MV-4-11 (cell line): Measurements from ENCODE around the gene GLI3.

Experiments used
- DNase-seq: peaks from one replicate; lab custom pipeline; 2025; lab: John Stamatoyannopoulos, UW

Gene GLI3

DNA sequence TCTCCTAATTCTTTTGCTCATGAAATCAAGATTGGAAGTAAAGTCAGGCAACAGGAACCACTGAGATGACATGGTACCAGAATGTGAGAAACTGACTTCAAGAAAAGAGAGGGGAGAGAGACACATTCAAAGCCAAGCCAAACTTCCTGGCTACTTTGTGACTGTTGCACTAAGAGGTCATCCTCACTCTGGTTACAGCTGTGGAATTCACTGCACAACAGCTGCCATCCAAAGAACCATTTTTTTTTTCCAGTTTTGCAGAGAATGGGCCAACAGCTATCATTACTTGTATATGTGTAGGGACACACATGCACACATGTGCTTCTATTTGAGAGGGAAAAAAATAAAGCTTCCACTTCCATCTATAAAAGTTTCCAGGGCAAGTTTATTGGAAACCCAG is 203.5 kb downstream of the GLI3 start:
- no peak for DNase-seq

DNA sequence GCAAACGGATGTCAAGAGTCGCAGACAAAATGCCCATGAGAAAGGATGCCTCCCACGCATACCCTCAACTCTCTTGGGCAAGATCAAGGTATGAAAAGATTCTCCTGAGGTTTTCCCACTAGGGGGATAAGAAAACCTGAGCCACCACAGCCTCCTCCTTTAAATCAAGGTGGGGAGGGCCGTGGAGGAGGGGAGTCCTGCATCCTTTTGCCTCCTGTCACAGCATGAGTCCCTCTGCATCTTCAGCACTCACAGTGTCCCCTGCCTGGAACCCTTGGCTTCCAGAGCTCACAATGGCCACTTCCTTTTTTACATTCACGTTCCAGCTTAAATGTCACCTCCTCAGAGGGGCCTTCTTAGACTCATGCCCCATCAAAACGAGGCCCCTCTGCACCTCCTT is 207.6 kb downstream of the GLI3 start:
- no peak for DNase-seq

DNA sequence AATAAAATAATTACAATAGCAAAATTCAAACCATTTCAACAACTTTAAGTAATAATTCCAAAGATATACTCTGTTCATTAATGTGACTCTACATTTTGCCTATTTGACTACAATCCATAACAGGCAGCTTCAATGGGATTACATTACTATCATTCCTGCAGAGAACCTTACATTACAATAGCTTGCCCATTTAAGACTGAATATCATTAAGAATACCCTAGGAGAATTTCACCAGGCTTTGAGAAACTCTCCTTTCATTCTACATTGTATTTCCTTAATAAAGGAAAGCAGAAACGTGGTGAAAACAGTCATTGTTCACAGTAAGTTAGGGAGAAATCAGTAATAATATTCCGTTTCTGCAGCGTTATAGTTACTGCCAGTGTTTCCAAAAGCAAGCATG is 209.5 kb downstream of the GLI3 start:
- DNase-seq, result no peak

DNA sequence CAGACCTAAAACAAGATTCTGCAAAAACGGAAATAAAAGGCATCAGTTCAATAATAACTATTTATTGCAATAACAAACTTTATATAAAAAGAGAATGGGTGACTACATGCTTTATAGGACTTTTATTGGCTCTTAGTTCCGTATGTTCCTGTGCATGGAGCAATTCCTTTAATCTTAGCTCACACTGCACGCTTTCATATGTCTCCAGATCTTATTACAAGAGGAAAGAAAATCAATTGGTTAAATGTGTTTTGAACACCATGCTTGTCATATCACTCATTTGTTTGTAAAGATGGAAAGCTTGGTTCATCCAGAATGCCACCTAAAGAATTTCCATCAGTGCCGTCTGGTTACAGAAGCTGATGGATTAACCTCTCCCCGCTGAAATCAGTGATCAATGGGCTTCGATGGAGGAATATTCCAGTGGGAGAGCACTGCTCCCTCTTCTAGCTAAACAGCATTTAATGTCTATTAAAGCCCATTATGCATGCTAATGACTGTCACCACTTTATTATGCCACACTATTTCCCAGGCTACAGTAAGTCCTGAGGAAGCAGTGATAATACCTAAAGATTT is 210.3 kb downstream of the GLI3 start:
- DNase-seq, result no peak

DNA sequence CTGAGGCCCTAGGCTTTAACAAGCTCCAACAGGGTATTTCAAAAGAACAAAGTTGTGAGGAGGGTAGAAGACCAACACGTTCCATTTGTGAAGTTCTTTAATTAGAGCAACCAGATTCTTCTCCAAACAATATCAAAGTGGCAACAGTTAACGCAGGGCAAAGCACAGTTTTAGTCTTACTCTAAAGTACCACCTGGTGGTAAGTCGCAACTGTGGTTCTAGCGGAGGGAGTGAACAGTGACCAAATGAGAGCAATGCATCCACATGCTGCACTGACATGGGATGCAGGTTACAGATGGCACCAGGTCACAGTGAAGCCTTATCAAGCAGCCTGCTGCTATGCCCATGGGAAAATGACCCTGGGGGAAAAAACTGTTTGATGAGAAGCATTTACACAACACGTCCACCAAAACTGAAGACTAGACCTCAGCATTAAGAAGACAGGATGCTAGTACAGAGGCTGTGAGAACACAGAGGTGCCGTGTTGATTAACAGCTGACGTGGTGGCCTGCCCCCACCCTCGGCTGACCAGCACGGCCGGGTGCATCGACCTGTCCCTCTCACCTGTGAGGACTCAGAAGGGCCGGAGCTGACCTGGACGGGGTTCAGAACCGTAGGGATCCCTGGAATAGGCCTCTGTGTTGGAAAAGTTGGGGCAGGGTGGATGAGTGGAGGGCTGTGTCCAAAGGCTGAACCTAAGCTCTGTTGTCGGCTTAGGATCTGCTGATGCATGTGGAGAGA is 211.2 kb downstream of the GLI3 start:
- DNase-seq, result no peak

DNA sequence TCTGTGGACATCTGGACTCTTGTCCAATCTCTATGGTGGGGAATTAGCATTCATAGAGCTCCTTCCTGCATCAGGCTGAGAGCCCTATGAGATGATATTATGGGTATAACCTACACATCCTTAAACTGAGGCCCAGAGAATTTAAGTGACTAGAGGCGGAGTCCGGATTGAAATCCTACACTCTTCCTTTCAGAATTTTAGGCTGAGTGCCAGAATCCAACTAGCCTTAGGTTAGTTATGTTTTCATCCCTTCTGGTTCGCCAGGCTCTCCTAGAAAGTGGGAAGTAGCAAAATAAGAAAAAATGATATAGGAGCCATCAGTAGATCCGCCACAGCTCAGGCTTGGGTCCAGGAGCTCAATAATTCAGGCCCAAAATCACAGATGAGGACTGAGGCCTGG is 212.5 kb downstream of the GLI3 start:
- no peak for DNase-seq

DNA sequence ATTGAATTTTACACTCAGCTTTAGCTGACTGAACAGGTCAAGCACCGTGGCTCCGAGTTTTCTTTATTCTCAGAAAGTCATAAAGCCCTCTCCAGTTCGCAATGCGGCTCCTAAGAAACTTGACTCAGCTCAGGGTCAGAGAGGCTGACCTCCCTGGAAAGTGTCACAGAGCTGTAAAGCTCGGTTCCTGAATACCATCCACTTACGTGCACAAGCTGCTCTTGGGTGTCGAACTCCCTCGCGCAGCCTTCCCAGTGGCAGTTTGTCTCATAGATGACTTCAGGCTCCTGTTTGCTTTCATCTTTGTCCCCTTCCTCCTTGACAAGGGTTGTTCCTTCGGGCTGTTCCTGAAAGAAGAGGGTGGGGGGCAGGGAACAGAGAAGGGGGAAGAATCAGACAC is 213.7 kb downstream of the GLI3 start:
- no peak for DNase-seq

DNA sequence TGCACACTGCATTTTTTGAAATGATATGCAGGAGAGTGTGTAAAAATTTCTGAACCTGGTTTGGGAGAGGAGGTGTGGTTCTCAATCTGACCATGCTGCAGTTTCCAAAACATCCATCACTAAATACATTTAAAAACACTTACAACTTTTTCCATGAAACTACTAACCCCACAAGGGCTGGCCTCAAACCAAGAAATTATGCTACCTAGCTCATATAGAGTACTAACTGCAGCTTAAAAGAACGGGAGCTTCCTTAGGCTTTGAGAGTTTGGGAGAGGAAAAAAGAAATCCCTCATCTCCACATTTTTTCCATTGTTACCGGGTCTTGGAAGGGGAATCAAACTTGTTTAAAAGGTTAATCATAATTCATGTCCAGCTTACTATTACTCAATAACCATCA is 214.2 kb downstream of the GLI3 start:
- DNase-seq, result no peak

DNA sequence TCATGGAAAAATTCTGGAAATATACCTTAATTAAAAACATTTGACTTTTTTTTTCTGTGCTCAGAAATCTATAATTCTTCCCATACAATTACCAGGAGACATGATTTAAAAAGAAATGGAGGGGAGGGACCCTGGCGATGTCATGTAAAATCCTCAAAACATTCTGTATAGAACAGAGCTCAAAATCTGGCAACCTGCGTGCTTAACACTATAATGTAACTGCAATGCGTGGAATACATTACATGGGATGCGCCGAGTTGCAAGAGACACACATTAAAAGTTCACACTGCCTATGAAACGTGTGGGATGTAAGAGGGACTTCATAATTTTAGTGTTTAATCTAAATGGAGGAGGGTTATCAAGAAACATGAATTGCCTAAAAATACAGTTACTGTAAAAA is 215.0 kb downstream of the GLI3 start:
- DNase-seq, result no peak

DNA sequence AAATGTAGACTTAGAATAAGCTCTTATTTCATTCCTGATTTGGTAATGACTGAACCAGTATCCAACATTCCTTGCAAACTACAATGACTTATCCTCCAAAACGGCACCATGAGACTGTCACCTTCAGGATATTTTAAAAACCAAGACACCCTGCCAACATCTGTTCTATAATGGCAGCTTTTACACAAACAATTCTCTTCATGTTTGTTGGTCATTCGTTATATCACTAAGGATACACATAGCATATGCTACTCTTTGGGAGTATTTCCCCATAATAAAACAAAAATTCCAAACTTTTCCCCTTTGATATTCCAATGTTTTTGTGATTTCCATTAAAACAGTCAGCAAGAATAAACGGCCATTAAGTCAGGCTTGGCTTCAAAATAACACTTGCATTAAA is 215.4 kb downstream of the GLI3 start:
- no peak for DNase-seq

DNA sequence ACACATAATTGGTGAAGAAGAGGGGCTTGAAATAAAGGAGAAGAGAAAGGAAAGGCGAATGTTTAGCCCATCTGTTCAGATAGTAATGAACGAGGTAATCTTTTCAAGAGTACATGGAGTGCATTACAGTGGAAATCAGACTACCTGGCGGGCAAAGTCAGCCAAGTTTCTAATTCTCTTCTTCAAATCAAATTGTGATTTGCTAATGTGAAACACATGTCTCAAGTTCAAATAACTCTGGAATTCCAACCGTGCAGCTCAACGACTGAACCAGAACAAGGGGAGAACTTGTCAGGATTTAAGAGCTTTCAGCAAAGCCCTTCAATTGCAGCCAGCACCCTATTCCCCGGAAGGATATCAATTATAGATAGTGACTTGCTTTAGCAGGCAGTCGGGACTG is 216.9 kb downstream of the GLI3 start:
- no peak for DNase-seq

DNA sequence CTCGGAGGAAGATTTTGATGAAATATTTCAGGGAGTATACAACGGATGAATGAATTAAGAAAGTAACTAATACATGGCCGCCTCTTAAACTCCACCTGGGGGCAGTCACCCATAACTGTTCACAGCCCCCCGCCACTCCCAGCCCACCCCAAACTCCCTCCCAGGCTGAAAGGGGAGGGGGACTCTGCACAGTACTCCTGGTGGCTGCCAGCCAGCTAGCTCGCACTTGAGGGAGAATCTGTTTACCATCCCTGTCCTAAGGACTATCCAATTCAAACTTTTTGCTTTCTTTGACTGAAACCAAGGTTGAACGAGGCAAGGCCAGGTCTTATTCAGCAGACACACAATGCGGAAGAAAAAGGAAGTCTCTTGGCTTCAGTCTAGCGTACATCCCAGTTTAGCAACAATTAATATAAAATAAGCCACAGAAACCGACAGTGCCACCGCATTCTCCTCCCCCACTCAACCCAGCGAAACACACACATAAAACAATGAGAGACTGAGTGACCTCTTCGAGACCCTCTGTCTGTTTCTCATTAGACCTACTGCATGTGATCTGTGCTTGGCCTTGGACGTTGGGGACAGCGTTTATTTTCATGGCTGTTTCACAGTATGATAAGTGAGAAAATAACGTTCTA is 219.5 kb downstream of the GLI3 start:
- peak; percentile 57 for DNase-seq

DNA sequence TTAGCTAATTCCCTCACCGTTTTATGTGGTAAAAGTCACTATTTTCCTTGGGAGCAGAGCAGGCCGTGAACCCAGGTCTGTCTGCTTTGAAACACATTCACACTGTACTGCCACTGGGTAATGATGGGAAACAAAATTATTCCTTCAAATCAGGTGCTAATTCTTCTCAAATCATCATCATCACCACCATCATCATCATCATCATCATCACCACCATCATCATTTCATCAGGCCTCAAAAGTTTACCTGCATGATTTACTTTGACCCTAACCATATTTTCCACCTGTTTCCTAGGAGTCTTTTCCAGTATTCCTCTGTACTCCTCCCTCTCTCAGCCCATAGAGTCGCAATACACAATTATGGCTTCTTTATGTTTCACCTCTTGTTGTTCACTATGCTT is 220.5 kb downstream of the GLI3 start:
- no peak for DNase-seq

DNA sequence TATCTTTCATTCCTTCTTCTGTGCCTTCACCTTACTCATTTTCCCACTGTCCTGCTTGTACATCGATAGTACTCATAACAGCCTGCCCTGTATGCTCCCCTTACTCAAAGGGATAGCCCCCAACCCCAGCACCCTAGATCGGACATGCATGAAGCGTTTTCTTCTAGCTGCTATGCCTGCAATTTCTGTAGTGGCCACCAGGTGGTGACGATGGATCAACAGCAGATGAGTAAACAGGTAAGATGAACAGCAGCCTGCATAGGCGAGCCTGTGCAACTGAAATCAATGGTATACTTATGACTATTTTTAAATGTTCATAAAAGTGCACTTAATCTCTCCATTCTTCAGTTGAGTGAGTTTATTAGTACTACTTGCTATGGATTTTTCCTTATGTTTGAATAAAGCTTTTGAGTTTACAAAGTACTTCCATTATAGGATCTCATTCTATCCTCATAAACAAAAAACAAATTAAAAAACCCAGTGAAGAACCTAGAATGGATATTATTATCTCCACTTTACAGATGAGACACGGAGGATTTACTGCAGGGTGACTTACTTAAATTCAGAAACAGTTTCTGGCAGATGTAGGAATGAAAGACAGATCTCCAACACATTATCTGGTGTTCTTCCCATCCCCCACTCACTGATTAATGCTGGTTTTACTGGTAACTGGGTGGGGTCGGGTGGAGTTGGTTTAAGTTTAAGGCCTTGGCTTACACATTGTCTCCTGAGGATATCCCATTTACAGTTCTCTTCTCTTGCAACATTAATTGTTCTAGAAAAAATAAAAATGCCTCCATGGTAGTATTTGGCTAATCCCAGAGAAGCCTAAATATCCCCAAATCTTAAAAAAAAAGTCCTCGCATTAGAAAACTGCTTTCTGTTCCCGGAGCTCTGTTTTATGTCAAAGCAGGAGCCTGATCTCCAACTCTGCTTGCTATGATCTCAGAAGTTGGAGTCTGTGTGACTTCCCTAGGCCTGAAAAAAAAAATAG is 222.1 kb downstream of the GLI3 start:
- DNase-seq, result peak; percentile 52

DNA sequence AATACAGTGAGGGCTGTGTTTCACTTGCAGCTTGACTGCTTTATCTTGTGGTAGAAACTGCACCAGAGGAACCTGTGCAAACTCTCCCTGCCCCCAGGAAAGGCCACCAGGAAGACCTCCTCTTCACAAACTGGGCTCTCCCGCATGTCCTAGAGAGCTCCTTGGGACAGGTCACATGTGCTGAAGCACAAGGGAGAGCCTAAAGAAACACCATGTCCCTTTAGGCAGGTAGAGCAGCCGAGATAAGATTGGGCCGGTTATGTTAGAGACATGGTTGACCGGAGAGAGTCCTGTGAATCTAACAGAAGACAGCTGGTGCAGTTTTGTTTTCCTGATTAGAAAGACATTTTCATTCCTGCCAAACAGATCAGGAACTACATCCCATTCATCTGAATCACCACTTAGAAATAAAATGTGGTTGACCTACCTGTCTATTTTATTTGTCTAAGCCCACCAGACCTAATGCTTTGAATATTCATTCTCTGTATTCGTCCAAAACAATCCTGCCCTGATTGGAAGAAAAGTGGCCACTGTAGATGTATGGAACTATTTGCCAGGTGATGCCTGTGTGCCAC is 224.1 kb downstream of the GLI3 start:
- DNase-seq, result no peak

DNA sequence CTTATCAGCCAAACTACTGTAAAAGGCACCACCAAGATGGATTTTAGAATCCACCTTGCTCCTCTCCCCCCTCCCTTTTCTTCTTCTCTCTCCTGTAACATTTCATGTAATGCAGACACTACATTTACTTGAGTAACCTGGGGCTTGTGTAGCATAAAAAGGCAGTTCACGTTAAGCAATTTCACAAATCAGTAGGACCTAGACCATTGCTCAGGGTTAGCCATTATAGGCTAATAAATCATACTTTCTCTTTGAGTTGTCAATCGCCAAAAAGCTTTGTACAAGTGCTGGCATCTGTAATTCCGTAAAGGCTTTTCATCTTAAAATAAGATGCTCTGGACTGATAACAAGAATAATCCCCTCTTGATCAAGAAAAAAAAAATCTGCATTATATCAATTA is 224.7 kb downstream of the GLI3 start:
- no peak for DNase-seq

DNA sequence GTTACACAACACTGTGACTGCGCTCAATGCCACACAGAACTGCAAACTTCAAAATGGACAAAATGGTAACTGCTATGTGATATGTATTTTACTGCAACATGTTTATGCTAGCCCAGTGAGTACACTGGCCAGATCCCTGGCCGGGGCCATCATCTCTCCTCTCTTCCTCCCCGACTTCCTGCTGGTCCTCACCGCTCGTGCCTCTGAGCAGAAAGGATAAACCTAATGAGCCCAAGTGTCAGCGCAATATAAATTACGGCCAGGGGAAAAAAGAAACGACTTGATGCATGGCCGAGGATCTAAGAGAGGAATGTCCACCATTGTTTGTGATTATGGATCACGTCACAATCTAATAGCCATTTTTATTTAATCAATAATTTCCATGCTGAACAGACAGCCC is 225.2 kb downstream of the GLI3 start:
- DNase-seq, result no peak

DNA sequence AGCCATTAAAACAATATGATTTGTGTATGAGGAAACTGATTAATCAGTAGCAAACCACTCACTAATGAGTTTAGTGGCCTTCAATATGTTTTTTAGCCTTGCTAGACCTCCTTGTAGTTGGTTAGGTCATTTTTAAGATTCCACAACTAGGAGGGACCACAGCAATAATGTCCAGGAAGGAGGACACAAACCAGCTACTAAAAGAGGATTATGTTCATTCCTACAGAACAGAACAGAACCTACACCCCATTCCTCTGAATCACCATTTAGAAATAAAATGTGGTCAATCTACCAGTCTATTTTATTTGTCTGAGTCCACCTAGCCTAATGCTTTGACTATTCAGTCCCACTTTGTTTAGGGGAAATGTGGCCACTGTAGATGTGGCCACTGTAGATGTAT is 226.3 kb downstream of the GLI3 start:
- no peak for DNase-seq

DNA sequence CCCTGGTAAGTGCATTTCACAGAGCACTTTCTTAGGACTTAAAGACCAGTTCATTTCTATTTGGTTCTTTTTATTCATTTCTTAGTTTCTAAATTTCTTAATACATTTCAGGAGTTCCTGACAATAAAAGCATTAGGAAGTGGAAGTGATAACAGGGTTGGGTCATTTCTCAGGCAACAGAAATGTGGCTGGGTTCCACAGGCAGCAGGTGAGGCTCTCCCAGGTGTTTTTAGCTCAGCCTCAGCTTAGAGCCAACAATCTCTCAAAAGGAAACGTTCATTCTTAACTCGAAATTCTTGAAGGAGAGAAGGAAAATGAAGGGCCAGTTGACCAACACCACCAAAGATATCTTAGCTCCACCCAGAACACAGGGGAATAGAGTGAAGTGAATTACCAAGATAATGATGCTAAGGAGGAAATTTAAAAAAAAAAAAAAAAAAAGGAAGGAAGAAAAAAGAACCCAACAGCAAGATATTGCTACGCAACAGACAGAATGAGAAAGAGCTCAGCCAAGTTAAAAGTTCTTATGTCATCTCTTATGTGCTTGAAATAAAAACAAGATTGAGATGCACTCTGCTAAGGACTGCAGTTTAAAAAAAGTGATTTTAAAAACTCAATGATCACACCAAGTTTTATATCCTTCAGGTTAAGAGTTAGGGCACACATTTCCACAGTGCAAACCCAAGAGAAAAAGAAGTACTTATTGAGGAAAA is 230.1 kb downstream of the GLI3 start:
- DNase-seq, result no peak

DNA sequence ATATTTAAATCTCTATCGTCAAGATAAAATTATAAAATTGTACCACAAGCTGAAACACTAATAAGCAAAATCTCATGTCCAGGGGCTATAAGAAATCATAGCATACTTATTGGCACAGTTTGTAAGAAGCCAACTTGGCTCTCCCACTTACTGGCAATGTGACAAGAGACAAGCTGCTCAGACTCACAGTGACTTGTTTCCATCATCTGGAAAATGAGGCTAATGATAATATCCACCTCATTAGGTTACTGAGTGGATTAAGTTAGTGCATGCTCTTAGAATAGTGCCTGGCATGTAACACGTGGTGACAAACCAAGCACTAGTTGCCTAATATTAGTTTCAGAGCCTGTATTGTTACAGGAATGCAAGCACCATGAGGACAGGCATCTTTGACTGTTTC is 234.4 kb downstream of the GLI3 start:
- DNase-seq, result no peak

DNA sequence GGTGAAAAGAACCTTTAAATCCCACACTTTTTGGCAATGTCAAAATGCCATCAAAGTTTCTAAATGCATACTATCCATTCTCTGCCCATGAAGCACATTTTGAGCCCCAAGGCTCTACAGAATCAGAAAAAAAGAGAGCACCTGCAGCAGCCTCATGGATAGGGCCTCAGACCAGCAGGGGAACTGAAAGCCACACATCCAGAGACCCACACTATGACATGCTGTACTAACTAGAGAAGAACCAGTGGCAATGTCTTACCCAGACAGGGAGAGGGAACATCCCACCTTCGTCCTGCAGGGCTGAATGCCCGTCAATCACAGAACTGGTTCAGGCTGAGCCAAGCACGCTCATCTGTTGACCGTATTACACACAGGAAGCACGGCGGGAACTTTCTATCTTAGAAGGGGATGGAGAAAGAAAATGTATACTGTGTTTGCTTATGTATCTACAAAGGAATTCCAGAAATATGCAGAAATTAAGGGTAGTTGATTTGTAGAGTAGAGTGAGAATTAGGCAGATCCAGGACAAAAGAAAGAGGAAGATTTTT is 237.2 kb downstream of the GLI3 start:
- peak; percentile 29 for DNase-seq
